ENCODE data around the gene CDKN1C.

Gene CDKN1C

GRCh38 chr11:2921742-2922493 is 36.3 kb upstream of the CDKN1C start:
- no peak overlapping the region for H2AFZ ChIP-seq (ENCODE audit: low read length)
- no peaks in the 10 kb centered on the region for H3K4me1 ChIP-seq (ENCODE audit: low read length)
- H3K4me2 ChIP-seq (ENCODE audit: low read depth, low read length) = no peak overlapping the region
- H3K9me2 ChIP-seq (replicated peaks; ENCODE audit: insufficient read depth, low read length) = no peaks in the 10 kb centered on the region
- no peaks in the 10 kb centered on the region for H3K79me2 ChIP-seq (ENCODE audit: low read length)
- H3K4me3 ChIP-seq (ENCODE audit: low read length) = no peak overlapping the region
- no peak for DNase-seq
- no peaks in the 10 kb centered on the region for H3F3A ChIP-seq (ENCODE audit: insufficient read depth, low read length)
- no peaks in the 10 kb centered on the region for H3K36me3 ChIP-seq (replicated peaks; ENCODE audit: insufficient read depth, low read length)
- H3K27me3 ChIP-seq (replicated peaks; ENCODE audit: insufficient read depth, low read length) = peaks cover 38% of the 10 kb centered on the region
- TF ChIP-seq CTCF (IDR thresholded peaks at IDR 0.05; ENCODE audit: low read length) (no peak), EZH2phosphoT487 (IDR thresholded peaks at IDR 0.05; ENCODE audit: low read length) (no peak), EZH2 (optimal IDR thresholded peaks at IDR 0.05; ENCODE audit: low read depth, low read length) (no peak)
- no peak overlapping the region for H3K9ac ChIP-seq (ENCODE audit: low read length)
- H3K27ac ChIP-seq (ENCODE audit: low read length) = no peak overlapping the region
- H3K9me3 ChIP-seq (replicated peaks; ENCODE audit: insufficient read depth, low read length) = no peaks in the 10 kb centered on the region
- no peaks in the 10 kb centered on the region for H4K20me1 ChIP-seq (ENCODE audit: insufficient read depth, low read length)

- no peak for DNase-seq
- H3K4me3 ChIP-seq (ENCODE audit: low read length) = no peak overlapping the region
- no peak for TF ChIP-seq CTCF (IDR thresholded peaks at IDR 0.05; ENCODE audit: low read length)
- TF ChIP-seq EZH2phosphoT487 (IDR thresholded peaks at IDR 0.05; ENCODE audit: low read length) = no peak
- TF ChIP-seq EZH2 (optimal IDR thresholded peaks at IDR 0.05; ENCODE audit: low read depth, low read length) = no peak
- no peak overlapping the region for H3K9ac ChIP-seq (ENCODE audit: low read length)
- H3K4me2 ChIP-seq (ENCODE audit: low read depth, low read length) = no peak overlapping the region
- H3K9me3 ChIP-seq (replicated peaks; ENCODE audit: insufficient read depth, low read length) = no peaks in the 10 kb centered on the region
- H4K20me1 ChIP-seq (ENCODE audit: insufficient read depth, low read length) = no peaks in the 10 kb centered on the region
- no peaks in the 10 kb centered on the region for H3K9me2 ChIP-seq (replicated peaks; ENCODE audit: insufficient read depth, low read length)
- H3K27me3 ChIP-seq (replicated peaks; ENCODE audit: insufficient read depth, low read length) = peaks cover 31% of the 10 kb centered on the region
- H3K79me2 ChIP-seq (ENCODE audit: low read length) = no peaks in the 10 kb centered on the region
- no peaks in the 10 kb centered on the region for H3K4me1 ChIP-seq (ENCODE audit: low read length)
- H3F3A ChIP-seq (ENCODE audit: insufficient read depth, low read length) = no peaks in the 10 kb centered on the region
- H3K27ac ChIP-seq (ENCODE audit: low read length) = no peak overlapping the region
- H2AFZ ChIP-seq (ENCODE audit: low read length) = no peak overlapping the region
- no peaks in the 10 kb centered on the region for H3K36me3 ChIP-seq (replicated peaks; ENCODE audit: insufficient read depth, low read length)
Measured at GRCh38 chr11:2921261-2921660, 35.7 kb upstream of the CDKN1C start.

- no peak overlapping the region for H3K27ac ChIP-seq (ENCODE audit: low read length)
- H3K36me3 ChIP-seq (replicated peaks; ENCODE audit: insufficient read depth, low read length) = no peaks in the 10 kb centered on the region
- peaks cover 24% of the 10 kb centered on the region for H3K27me3 ChIP-seq (replicated peaks; ENCODE audit: insufficient read depth, low read length)
- H3K4me2 ChIP-seq (ENCODE audit: low read depth, low read length) = no peak overlapping the region
- no peaks in the 10 kb centered on the region for H4K20me1 ChIP-seq (ENCODE audit: insufficient read depth, low read length)
- H3K79me2 ChIP-seq (ENCODE audit: low read length) = no peaks in the 10 kb centered on the region
- H3K9me2 ChIP-seq (replicated peaks; ENCODE audit: insufficient read depth, low read length) = no peaks in the 10 kb centered on the region
- no peak overlapping the region for H3K9ac ChIP-seq (ENCODE audit: low read length)
- H3F3A ChIP-seq (ENCODE audit: insufficient read depth, low read length) = no peaks in the 10 kb centered on the region
- H2AFZ ChIP-seq (ENCODE audit: low read length) = no peak overlapping the region
- H3K4me3 ChIP-seq (ENCODE audit: low read length) = no peak overlapping the region
- no peaks in the 10 kb centered on the region for H3K9me3 ChIP-seq (replicated peaks; ENCODE audit: insufficient read depth, low read length)
- H3K4me1 ChIP-seq (ENCODE audit: low read length) = no peaks in the 10 kb centered on the region
- no peak for TF ChIP-seq CTCF (IDR thresholded peaks at IDR 0.05; ENCODE audit: low read length)
- TF ChIP-seq EZH2phosphoT487 (IDR thresholded peaks at IDR 0.05; ENCODE audit: low read length) = no peak
- no peak for TF ChIP-seq EZH2 (optimal IDR thresholded peaks at IDR 0.05; ENCODE audit: low read depth, low read length)
- no peak for DNase-seq
Measured at GRCh38 chr11:2920343-2920742, 34.8 kb upstream of the CDKN1C start.

All from MM.1S (cell line).